GM20000 (cell line): ENCODE data around the gene COPS4.

Experiments used
- DNase-seq: peaks from one replicate; pipeline ENCODE4 v3.0.0; 2012; ENCODE audit warnings: low spot score
- CTCF ChIP-seq: IDR thresholded peaks from 2 replicates; pipeline ENCODE4 v1.5.1; 2012; ENCODE audit warnings: mild to moderate bottlenecking, control low read depth; ENCODE audit errors: extremely low read depth, missing control alignments

Gene COPS4

GRCh38 chr4:83124111-83124780 is 89.3 kb downstream of the COPS4 start:
- no peak for DNase-seq
- TF ChIP-seq CTCF = no peak
